Stimulated activated naive B cell treated with anti-CD40 and anti-IgM and Interleukin-4, amounts not matched to agents 10 μg/mL and 1 μg/mL and 100 μg/mL, for 72 hours (primary cell): Measurements from ENCODE around the gene CCBE1.
"Not testable (repeated sequence)": the region's sequence is repeated elsewhere in the genome, so short reads cannot be mapped to it uniquely, and the experiment has no call there.

Experiments
- ATAC-seq, 2 donors: fragments of 150-1000 bp; cut with Tn5 transposase; replicated peaks; 2 replicates each; pipeline ENCODE4 v1.10.0; 2021; ENCODE audit warnings: moderate library complexity in 1 of 2
- DNase-seq: peaks from one replicate; pipeline ENCODE4 v3.0.0; 2021
- H3K27ac Mint-ChIP-seq: one replicate; pipeline ENCODE4 v1.8.0; 2022; ENCODE audit warnings: mild to moderate bottlenecking, mixed read lengths
- H3K27me3 Mint-ChIP-seq, 2 donors: one replicate each; pipeline ENCODE4 v1.8.0; 2022; ENCODE audit warnings: mixed read lengths in 2 of 2
- H3K36me3 Mint-ChIP-seq, 2 donors: one replicate each; pipeline ENCODE4 v1.8.0; 2022; ENCODE audit warnings: mixed read lengths in 2 of 2, mild to moderate bottlenecking in 1 of 2
- H3K4me1 Mint-ChIP-seq, 2 donors: one replicate each; pipeline ENCODE4 v1.8.0; 2022; ENCODE audit warnings: mixed read lengths in 2 of 2, mild to moderate bottlenecking in 1 of 2
- H3K4me3 Mint-ChIP-seq, 2 donors: one replicate each; pipeline ENCODE4 v1.8.0; 2022; ENCODE audit warnings: mild to moderate bottlenecking in 2 of 2, mixed read lengths in 2 of 2, moderate library complexity in 1 of 2
- H3K9me3 Mint-ChIP-seq, 2 donors: one replicate each; pipeline ENCODE4 v1.8.0; 2022; ENCODE audit warnings: mixed read lengths in 2 of 2, mild to moderate bottlenecking in 1 of 2

The CCBE1 gene

GRCh38 chr18:59661891-59662701 lies 35.1 kb downstream of the CCBE1 start:
- no peak for DNase-seq
- no peak overlapping the region for H3K27ac Mint-ChIP-seq
- no peaks in the 10 kb centered on the region for H3K9me3 Mint-ChIP-seq
- peaks cover 7 to 14% of the 10 kb centered on the region in 2 donors for H3K27me3 Mint-ChIP-seq
- H3K4me1 Mint-ChIP-seq: no peaks in the 10 kb centered on the region
- H3K4me3 Mint-ChIP-seq: no peak overlapping the region
- H3K36me3 Mint-ChIP-seq: no peaks in the 10 kb centered on the region
- no peak for ATAC-seq

GRCh38 chr18:59660786-59661743 lies 36.2 kb downstream of the CCBE1 start:
- ATAC-seq: no peak
- no peak overlapping the region for H3K4me3 Mint-ChIP-seq
- DNase-seq: no peak
- peaks cover 7 to 14% of the 10 kb centered on the region in 2 donors for H3K27me3 Mint-ChIP-seq
- H3K4me1 Mint-ChIP-seq: no peaks in the 10 kb centered on the region
- H3K27ac Mint-ChIP-seq: no peak overlapping the region
- no peaks in the 10 kb centered on the region for H3K9me3 Mint-ChIP-seq
- H3K36me3 Mint-ChIP-seq: no peaks in the 10 kb centered on the region

- Mint-ChIP-seq H3K27me3 (peaks cover 7 to 11% of the 10 kb centered on the region in 2 donors), H3K36me3 (no peaks in the 10 kb centered on the region), H3K9me3 (no peaks in the 10 kb centered on the region), H3K27ac (no peak overlapping the region), H3K4me3 (no peak overlapping the region), H3K4me1 (no peaks in the 10 kb centered on the region)
- no peak for ATAC-seq
- no peak for DNase-seq
Measured at GRCh38 chr18:59660366-59660765, 36.9 kb downstream of the CCBE1 start.

- ATAC-seq: no peak
- Mint-ChIP-seq H3K27ac (no peak overlapping the region), H3K4me3 (no peak overlapping the region), H3K9me3 (no peaks in the 10 kb centered on the region), H3K4me1 (no peaks in the 10 kb centered on the region), H3K36me3 (no peaks in the 10 kb centered on the region), H3K27me3 (peaks cover 7 to 11% of the 10 kb centered on the region in 2 donors)
- no peak for DNase-seq
Measured at GRCh38 chr18:59659508-59660170, 37.6 kb downstream of the CCBE1 start.

- Mint-ChIP-seq H3K27me3 (peaks cover 7 to 11% of the 10 kb centered on the region in 2 donors), H3K9me3 (no peaks in the 10 kb centered on the region), H3K4me1 (no peaks in the 10 kb centered on the region), H3K4me3 (no peak overlapping the region), H3K36me3 (no peaks in the 10 kb centered on the region), H3K27ac (no peak overlapping the region)
- ATAC-seq (no peak), DNase-seq (no peak)
Measured at GRCh38 chr18:59658941-59659340, 38.3 kb downstream of the CCBE1 start.

GRCh38 chr18:59657012-59657411 lies 40.2 kb downstream of the CCBE1 start:
- DNase-seq (no peak), ATAC-seq (no peak)
- Mint-ChIP-seq H3K4me3 (no peak overlapping the region), H3K27me3 (peaks cover 0 to 12% of the 10 kb centered on the region in 2 donors), H3K27ac (no peak overlapping the region), H3K9me3 (no peaks in the 10 kb centered on the region), H3K36me3 (no peaks in the 10 kb centered on the region), H3K4me1 (no peaks in the 10 kb centered on the region)

- no peak for ATAC-seq
- Mint-ChIP-seq H3K4me3 (no peak overlapping the region), H3K27me3 (peaks cover 0 to 14% of the 10 kb centered on the region in 2 donors), H3K4me1 (no peaks in the 10 kb centered on the region), H3K27ac (no peak overlapping the region), H3K9me3 (no peaks in the 10 kb centered on the region), H3K36me3 (no peaks in the 10 kb centered on the region)
- no peak for DNase-seq
Measured at GRCh38 chr18:59656373-59656887, 40.8 kb downstream of the CCBE1 start.

- DNase-seq (no peak), ATAC-seq (no peak)
- Mint-ChIP-seq H3K9me3 (no peaks in the 10 kb centered on the region), H3K36me3 (no peaks in the 10 kb centered on the region), H3K4me1 (no peaks in the 10 kb centered on the region), H3K4me3 (no peak overlapping the region), H3K27me3 (peaks cover 0 to 15% of the 10 kb centered on the region in 2 donors), H3K27ac (no peak overlapping the region)
Measured at GRCh38 chr18:59655676-59656075, 41.5 kb downstream of the CCBE1 start.

- no peak for DNase-seq
- Mint-ChIP-seq H3K4me1 (no peaks in the 10 kb centered on the region), H3K36me3 (no peaks in the 10 kb centered on the region), H3K9me3 (no peaks in the 10 kb centered on the region), H3K27me3 (peaks cover 16 to 22% of the 10 kb centered on the region in 2 donors), H3K4me3 (no peak overlapping the region), H3K27ac (no peak overlapping the region)
- ATAC-seq: no peak
Measured at GRCh38 chr18:59651071-59651470, 46.2 kb downstream of the CCBE1 start.

GRCh38 chr18:59650266-59650820 lies 46.9 kb downstream of the CCBE1 start:
- H3K27ac Mint-ChIP-seq: no peak overlapping the region
- DNase-seq: no peak
- peaks cover 17 to 22% of the 10 kb centered on the region in 2 donors for H3K27me3 Mint-ChIP-seq
- no peaks in the 10 kb centered on the region for H3K36me3 Mint-ChIP-seq
- H3K4me3 Mint-ChIP-seq: no peak overlapping the region
- no peak for ATAC-seq
- H3K9me3 Mint-ChIP-seq: no peaks in the 10 kb centered on the region
- H3K4me1 Mint-ChIP-seq: no peaks in the 10 kb centered on the region

GRCh38 chr18:59649591-59649990 lies 47.6 kb downstream of the CCBE1 start:
- H3K27ac Mint-ChIP-seq: no peak overlapping the region
- no peaks in the 10 kb centered on the region for H3K4me1 Mint-ChIP-seq
- no peaks in the 10 kb centered on the region for H3K9me3 Mint-ChIP-seq
- H3K4me3 Mint-ChIP-seq: no peak overlapping the region
- DNase-seq (no peak), ATAC-seq (no peak)
- peaks cover 22 to 24% of the 10 kb centered on the region in 2 donors for H3K27me3 Mint-ChIP-seq
- no peaks in the 10 kb centered on the region for H3K36me3 Mint-ChIP-seq

- not testable (repeated sequence) for H3K4me1 Mint-ChIP-seq, ATAC-seq, H3K36me3 Mint-ChIP-seq, H3K9me3 Mint-ChIP-seq, DNase-seq, H3K27ac Mint-ChIP-seq, H3K4me3 Mint-ChIP-seq
- H3K27me3 Mint-ChIP-seq: peaks cover 22 to 30% of the 10 kb centered on the region in 2 donors
Measured at GRCh38 chr18:59648469-59648868, 48.8 kb downstream of the CCBE1 start.

- ATAC-seq: no peak
- no peaks in the 10 kb centered on the region for H3K36me3 Mint-ChIP-seq
- peaks cover 14 to 30% of the 10 kb centered on the region in 2 donors for H3K27me3 Mint-ChIP-seq
- no peaks in the 10 kb centered on the region for H3K4me1 Mint-ChIP-seq
- DNase-seq: no peak
- H3K27ac Mint-ChIP-seq: no peak overlapping the region
- H3K9me3 Mint-ChIP-seq: no peaks in the 10 kb centered on the region
- no peak overlapping the region for H3K4me3 Mint-ChIP-seq
Measured at GRCh38 chr18:59646963-59647307, 50.3 kb downstream of the CCBE1 start.
